ENCODE data around the gene PSPC1.

PSPC1 gene

DNA sequence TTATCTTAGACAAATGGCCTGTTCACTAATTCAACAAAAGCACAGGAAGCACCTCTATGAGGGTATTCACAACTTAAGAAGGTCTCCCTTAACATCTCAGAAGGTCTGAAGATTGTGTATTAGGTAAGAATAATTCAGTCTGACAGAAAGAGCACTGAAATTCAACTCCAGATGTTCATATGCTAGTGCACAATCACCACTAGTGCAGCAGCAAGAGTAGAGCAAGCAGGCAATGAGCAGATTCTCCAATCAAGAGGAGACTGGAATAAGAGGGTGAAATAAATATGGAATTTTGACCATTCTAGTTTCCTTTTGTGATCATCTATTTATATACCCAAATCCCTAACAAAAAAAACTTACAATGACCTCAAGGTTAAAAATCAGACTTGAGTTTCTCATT lies 97.3 kb downstream of the PSPC1 start:
- H3K4me3 ChIP-seq (replicated peaks; ENCODE audit: low read depth, low read length): no peak overlapping the region
- no peak for TF ChIP-seq CTCF (IDR thresholded peaks at IDR 0.05; ENCODE audit: low read depth, low read length, missing control alignments)
- DNase-seq (ENCODE audit: extremely low read depth, low read depth): no peak

GRCh38 chr13:19685034-19685433 lies 97.7 kb downstream of the PSPC1 start:
- H3K4me3 ChIP-seq (replicated peaks; ENCODE audit: low read depth, low read length): no peak overlapping the region

DNA sequence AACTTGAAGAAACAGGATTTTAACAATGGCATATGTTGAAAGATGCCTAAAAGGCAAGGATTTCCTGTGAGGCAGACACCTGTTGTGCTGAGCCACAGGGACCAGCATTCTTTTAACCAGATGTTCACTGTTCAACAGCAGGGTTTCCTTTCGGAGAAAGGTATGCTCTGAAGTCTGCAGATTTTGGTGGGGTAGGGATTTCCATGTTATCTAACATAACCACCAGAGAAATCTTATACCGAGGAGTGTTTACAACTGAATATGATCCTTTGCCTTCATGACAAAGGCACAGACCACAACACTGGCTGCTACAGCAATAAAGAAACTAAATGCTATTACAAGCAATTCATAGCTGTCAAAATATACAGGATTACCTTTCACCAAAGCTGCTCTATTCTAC lies 101.2 kb downstream of the PSPC1 start:
- DNase-seq (ENCODE audit: extremely low read depth, low read depth): no peak

More at GRCh38 chr13:19685034-19685433, 97.7 kb downstream of the PSPC1 start:
- TF ChIP-seq CTCF (IDR thresholded peaks at IDR 0.05; ENCODE audit: low read depth, low read length, missing control alignments): no peak
- no peak for DNase-seq (ENCODE audit: extremely low read depth, low read depth)

DNA sequence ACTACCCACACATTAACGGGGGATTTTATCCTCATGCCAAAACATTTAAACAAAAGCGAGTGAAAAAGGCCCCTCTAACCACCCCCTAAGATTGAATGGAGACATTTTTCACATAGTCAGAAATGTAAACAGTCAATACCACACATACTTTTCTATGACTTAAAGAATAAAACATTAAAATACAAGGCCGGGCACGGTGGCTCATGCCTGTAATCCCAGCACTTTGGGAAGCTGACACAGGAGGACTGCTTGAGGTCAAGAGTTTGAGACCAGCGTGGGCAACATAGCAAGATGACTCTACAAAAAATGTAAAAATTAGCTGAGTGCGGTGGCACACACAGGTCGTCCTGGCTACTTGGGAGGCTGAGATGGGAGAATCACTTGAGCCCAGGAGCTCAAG lies 102.0 kb downstream of the PSPC1 start:
- TF ChIP-seq CTCF (IDR thresholded peaks at IDR 0.05; ENCODE audit: low read depth, low read length, missing control alignments): no peak
- DNase-seq (ENCODE audit: extremely low read depth, low read depth): no peak

More for the DNA sequence above, 101.2 kb downstream of the PSPC1 start:
- H3K4me3 ChIP-seq (replicated peaks; ENCODE audit: low read depth, low read length): no peak overlapping the region
- no peak for TF ChIP-seq CTCF (IDR thresholded peaks at IDR 0.05; ENCODE audit: low read depth, low read length, missing control alignments)

DNA sequence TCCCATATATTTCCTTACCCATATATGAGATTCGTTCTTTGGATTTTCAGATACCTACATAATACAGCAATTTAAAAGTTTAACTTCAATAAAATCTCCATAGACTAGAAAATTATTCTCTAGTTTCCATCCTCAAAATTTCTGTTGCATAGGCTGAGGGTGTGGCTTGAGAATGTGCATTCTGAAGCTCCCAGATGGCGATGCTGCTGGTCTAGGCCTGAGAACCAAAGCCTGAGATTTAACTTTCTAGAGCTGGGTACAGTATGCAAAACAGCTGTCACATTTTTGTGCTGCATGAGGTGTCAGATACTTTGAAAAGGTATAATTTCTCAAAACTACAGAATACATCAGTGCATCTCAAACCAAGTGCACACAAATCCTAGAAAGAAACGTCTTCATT lies 106.6 kb downstream of the PSPC1 start:
- no peak for TF ChIP-seq CTCF (IDR thresholded peaks at IDR 0.05; ENCODE audit: low read depth, low read length, missing control alignments)
- H3K4me3 ChIP-seq (replicated peaks; ENCODE audit: low read depth, low read length): no peak overlapping the region
- DNase-seq (ENCODE audit: extremely low read depth, low read depth): no peak

More for the DNA sequence above, 102.0 kb downstream of the PSPC1 start:
- H3K4me3 ChIP-seq (replicated peaks; ENCODE audit: low read depth, low read length): no peak overlapping the region

- no peak for DNase-seq (ENCODE audit: extremely low read depth, low read depth)
- no peak overlapping the region for H3K4me3 ChIP-seq (replicated peaks; ENCODE audit: low read depth, low read length)
- no peak for TF ChIP-seq CTCF (IDR thresholded peaks at IDR 0.05; ENCODE audit: low read depth, low read length, missing control alignments)
These were observed 107.8 kb downstream of the PSPC1 start for GRCh38 chr13:19674898-19675297.
